ENCODE data around the gene PLXNA1.

DNA sequence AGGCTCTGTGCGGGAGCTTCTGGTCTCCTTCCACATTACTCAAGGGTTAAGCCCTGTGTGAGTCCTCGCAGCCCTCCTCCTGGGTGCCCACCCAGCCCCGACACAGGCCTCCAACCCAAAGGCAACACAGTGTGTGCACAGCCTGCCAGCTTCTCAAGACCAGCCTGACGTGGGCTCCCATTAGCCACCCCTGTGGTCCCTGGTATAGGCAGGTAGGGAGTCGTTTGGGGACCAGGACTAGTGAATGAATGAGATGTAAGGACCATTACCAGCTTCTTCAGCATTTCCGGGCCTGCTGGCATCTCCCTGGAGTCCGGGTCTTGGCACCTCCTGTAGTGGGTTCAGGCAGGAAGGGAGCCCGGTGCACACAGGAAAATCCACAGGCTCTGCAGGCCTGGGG lies 20.2 kb upstream of the PLXNA1 start:
- TF ChIP-seq, protein P1, sequence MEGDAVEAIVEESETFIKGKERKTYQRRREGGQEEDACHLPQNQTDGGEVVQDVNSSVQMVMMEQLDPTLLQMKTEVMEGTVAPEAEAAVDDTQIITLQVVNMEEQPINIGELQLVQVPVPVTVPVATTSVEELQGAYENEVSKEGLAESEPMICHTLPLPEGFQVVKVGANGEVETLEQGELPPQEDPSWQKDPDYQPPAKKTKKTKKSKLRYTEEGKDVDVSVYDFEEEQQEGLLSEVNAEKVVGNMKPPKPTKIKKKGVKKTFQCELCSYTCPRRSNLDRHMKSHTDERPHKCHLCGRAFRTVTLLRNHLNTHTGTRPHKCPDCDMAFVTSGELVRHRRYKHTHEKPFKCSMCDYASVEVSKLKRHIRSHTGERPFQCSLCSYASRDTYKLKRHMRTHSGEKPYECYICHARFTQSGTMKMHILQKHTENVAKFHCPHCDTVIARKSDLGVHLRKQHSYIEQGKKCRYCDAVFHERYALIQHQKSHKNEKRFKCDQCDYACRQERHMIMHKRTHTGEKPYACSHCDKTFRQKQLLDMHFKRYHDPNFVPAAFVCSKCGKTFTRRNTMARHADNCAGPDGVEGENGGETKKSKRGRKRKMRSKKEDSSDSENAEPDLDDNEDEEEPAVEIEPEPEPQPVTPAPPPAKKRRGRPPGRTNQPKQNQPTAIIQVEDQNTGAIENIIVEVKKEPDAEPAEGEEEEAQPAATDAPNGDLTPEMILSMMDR (IDR thresholded peaks at IDR 0.05) = no peak
- no peak for TF ChIP-seq ZFX (IDR thresholded peaks at IDR 0.05; ENCODE audit: borderline replicate concordance)

Measured in 22Rv1 (cell line).